Lower leg skin (tissue), 4 donors: ENCODE data around the gene RCAN2. TPM values are rescaled to one million over a fixed set of nuclear protein-coding genes. Genes with fewer than 3 reads are reported as not detected.

Experiments
- DNase-seq, 2 donors: peaks; one replicate each; pipeline ENCODE4 v3.0.0-alpha.2; 2019; ENCODE audit warnings: low spot score in 2 of 2
- H3K4me3 ChIP-seq: fragments of 200-600 bp; sonication (generic); 2 replicates; pipeline ENCODE4 v1.5.1; 2017; ENCODE audit warnings: mild to moderate bottlenecking, low read depth; ENCODE audit not compliant: poor library complexity, severe bottlenecking
- CTCF ChIP-seq, 3 donors: fragments of 450-650 bp; IDR thresholded peaks; one replicate each; pipeline ENCODE4 v1.5.1; 2016; ENCODE audit warnings: antibody characterized with exemption in 3 of 3, mild to moderate bottlenecking in 3 of 3, moderate library complexity in 2 of 3
- POLR2A ChIP-seq, 2 donors: fragments of 450-650 bp; IDR thresholded peaks; one replicate each; pipeline ENCODE4 v1.6.1; 2016 to 2017; ENCODE audit warnings: antibody characterized with exemption in 2 of 2, mild to moderate bottlenecking in 1 of 2, moderate library complexity in 1 of 2
- WGBS, 2 donors: methylation state at CpG; one replicate each; pipeline ENCODE4 v1.1.5; 2018; 5-methylcytosine and 5-hydroxymethylcytosine counted together
- intact Hi-C: fragments of 100-400 bp; cut with DNase I; formaldehyde crosslinking; loops from one replicate; pipeline ENCODE4 v1.15.0; 2023; ENCODE audit warnings: low total_unique reads
- total RNA-seq, 4 donors: library from RNA; depleted of rRNA; stranded (reverse); fragments of >200 nt; gene quantifications; one replicate each; pipeline ENCODE4 v1.1.0, GENCODE V29; 2016

RCAN2 gene
- total RNA-seq, 4 donors from 2014 or later: 3.7 to 18.7 (median 12.8) TPM

- no peak for TF ChIP-seq CTCF (IDR thresholded peaks at IDR 0.05)
- TF ChIP-seq POLR2A (IDR thresholded peaks at IDR 0.05): no peak
- H3K4me3 ChIP-seq: no peak overlapping the region
- intact Hi-C loops: no loop called here
- 61 to 79% methylated on average over 3 of the region's 3 CpGs for WGBS, 2 donors
- DNase-seq: no peak
These were observed 109.7 kb downstream of the RCAN2 start for GRCh38 chr6:46381579-46381978.

GRCh38 chr6:46381057-46381456 lies 110.2 kb downstream of the RCAN2 start:
- H3K4me3 ChIP-seq: no peak overlapping the region
- intact Hi-C loops: no loop called here
- no peak for DNase-seq
- no peak for TF ChIP-seq POLR2A (IDR thresholded peaks at IDR 0.05)
- TF ChIP-seq CTCF (IDR thresholded peaks at IDR 0.05): no peak
- WGBS, 2 donors: 64 to 78% methylated on average over 2 of the region's 2 CpGs

- H3K4me3 ChIP-seq: no peak overlapping the region
- TF ChIP-seq CTCF (IDR thresholded peaks at IDR 0.05) (no peak), POLR2A (IDR thresholded peaks at IDR 0.05) (no peak)
These were observed 111.0 kb downstream of the RCAN2 start for GRCh38 chr6:46380152-46380807.

GRCh38 chr6:46378882-46379416 lies 112.3 kb downstream of the RCAN2 start:
- 75 to 77% methylated on average over 2 of the region's 2 CpGs for WGBS, 2 donors
- TF ChIP-seq POLR2A (IDR thresholded peaks at IDR 0.05): no peak
- no peak for TF ChIP-seq CTCF (IDR thresholded peaks at IDR 0.05)

More at GRCh38 chr6:46380152-46380807, 111.0 kb downstream of the RCAN2 start:
- intact Hi-C loops: no loop called here
- no peak for DNase-seq

GRCh38 chr6:46378161-46378881 lies 112.9 kb downstream of the RCAN2 start:
- no peak overlapping the region for H3K4me3 ChIP-seq
- no peak for DNase-seq
- 78 to 79% methylated on average over 2 of the region's 2 CpGs for WGBS, 2 donors
- intact Hi-C loops: no loop called here
- no peak for TF ChIP-seq CTCF (IDR thresholded peaks at IDR 0.05)
- no peak for TF ChIP-seq POLR2A (IDR thresholded peaks at IDR 0.05)

More at GRCh38 chr6:46378882-46379416, 112.3 kb downstream of the RCAN2 start:
- H3K4me3 ChIP-seq: no peak overlapping the region
- intact Hi-C loops: no loop called here
- no peak for DNase-seq
